K562 (cell line): ENCODE results near the gene AGAP3. TPM values are rescaled to one million over a fixed set of nuclear protein-coding genes. Genes with fewer than 3 reads are reported as not detected.

Source experiments
- EGR1 ChIP-seq: fragments of 450-650 bp; conservative IDR thresholded peaks from 2 replicates; pipeline ENCODE4 v1.6.1; 2017; ENCODE audit warnings: mild to moderate bottlenecking
- KAT8 ChIP-seq: fragments of 450-650 bp; IDR thresholded peaks from 2 replicates; pipeline ENCODE4 v1.6.1; 2016; ENCODE audit warnings: low read depth, mild to moderate bottlenecking
- MTF1 ChIP-seq: fragments of 250-450 bp; sonication (Bioruptor Pico); IDR thresholded peaks from 2 replicates; pipeline ENCODE4 v1.9.0; 2021; ENCODE audit warnings: moderate library complexity, mild to moderate bottlenecking, inconsistent platforms, borderline replicate concordance
- PHTF2 ChIP-seq: fragments of 250-450 bp; sonication (Bioruptor Pico); IDR thresholded peaks from 2 replicates; pipeline ENCODE4 v1.5.0; 2021; ENCODE audit warnings: mild to moderate bottlenecking
- POLR2G ChIP-seq: fragments of 200-400 bp; formaldehyde crosslinking; IDR thresholded peaks from 2 replicates; pipeline ENCODE4 v1.6.1; 2017; ENCODE audit warnings: low read depth, mild to moderate bottlenecking, antibody characterized with exemption, low read length, moderate library complexity
- RBM15 ChIP-seq: fragments of 200-400 bp; formaldehyde crosslinking; IDR thresholded peaks from 2 replicates; pipeline ENCODE4 v1.6.1; 2018; ENCODE audit warnings: mild to moderate bottlenecking, low read length, moderate library complexity; ENCODE audit not compliant: insufficient read depth
- TARDBP ChIP-seq: fragments of 450-650 bp; IDR thresholded peaks from 2 replicates; pipeline ENCODE4 v1.6.1; 2016
- TCF3 ChIP-seq: sonication (generic); formaldehyde crosslinking; IDR thresholded peaks from 2 replicates; pipeline ENCODE4 v1.4.0; 2020; ENCODE audit warnings: mild to moderate bottlenecking, missing genetic modification reagents
- ZKSCAN8 ChIP-seq: fragments of 200-800 bp; sonication (Bioruptor generic); IDR thresholded peaks from 2 replicates; pipeline ENCODE4 v1.6.1; 2016; ENCODE audit warnings: missing genetic modification characterization, missing compliant biosample characterization
- ZNF668 ChIP-seq: fragments of 250-450 bp; sonication (Bioruptor Pico); IDR thresholded peaks from 2 replicates; pipeline ENCODE4 v1.8.0; 2022; ENCODE audit warnings: mild to moderate bottlenecking, inconsistent platforms
- polyA plus RNA-seq, 8 experiments: library from polyadenylated mRNA; depleted of rRNA in 4 of 8; stranded (reverse) in 5 of 8; unstranded in 3 of 8; fragments of >200 nt; fragmentation: Nextera tagmentation in 2 of 8; fragmentation: Illumina TruSeq in 1 of 8; extraction: Ambion mirVana in 2 of 8; extraction: Trizol in 1 of 8; gene quantifications; 2 replicates each; pipeline versions ENCODE4 v1.2.1 to v1.2.3, GENCODE V29; 2011 to 2014; ENCODE audit warnings: inconsistent platforms in 1 of 8, missing spikeins in 1 of 8
- total RNA-seq, 7 experiments: library from RNA; depleted of rRNA in 6 of 7; stranded (reverse); fragments of >200 nt in 6 of 7; fragmentation: Illumina TruSeq in 2 of 7; extraction: Trizol in 2 of 7; gene quantifications; 2 replicates each; pipeline versions ENCODE4 v1.2.1 to v1.2.3, GENCODE V29; 2011 to 2021; ENCODE audit warnings: low replicate concordance in 1 of 7
- TF ChIP-seq, protein P1 (sequence below): fragments of 250-450 bp; sonication (Bioruptor Pico); IDR thresholded peaks from 2 replicates; pipeline ENCODE4 v1.5.0; 2021; ENCODE audit warnings: mild to moderate bottlenecking, borderline replicate concordance
- TF ChIP-seq, protein P2 (sequence below): fragments of 450-650 bp; conservative IDR thresholded peaks from 2 replicates; pipeline ENCODE4 v1.6.1; 2016; ENCODE audit warnings: missing genetic modification characterization, low read depth, mild to moderate bottlenecking, missing compliant biosample characterization, moderate library complexity

The AGAP3 gene
- total and polyA plus RNA-seq, 9 of the 15 experiments (the other 6 are each of a cell fraction or from before 2014, with no cell fraction given): 3.4 to 208 (median 62.2) TPM

- TF ChIP-seq, protein P1, sequence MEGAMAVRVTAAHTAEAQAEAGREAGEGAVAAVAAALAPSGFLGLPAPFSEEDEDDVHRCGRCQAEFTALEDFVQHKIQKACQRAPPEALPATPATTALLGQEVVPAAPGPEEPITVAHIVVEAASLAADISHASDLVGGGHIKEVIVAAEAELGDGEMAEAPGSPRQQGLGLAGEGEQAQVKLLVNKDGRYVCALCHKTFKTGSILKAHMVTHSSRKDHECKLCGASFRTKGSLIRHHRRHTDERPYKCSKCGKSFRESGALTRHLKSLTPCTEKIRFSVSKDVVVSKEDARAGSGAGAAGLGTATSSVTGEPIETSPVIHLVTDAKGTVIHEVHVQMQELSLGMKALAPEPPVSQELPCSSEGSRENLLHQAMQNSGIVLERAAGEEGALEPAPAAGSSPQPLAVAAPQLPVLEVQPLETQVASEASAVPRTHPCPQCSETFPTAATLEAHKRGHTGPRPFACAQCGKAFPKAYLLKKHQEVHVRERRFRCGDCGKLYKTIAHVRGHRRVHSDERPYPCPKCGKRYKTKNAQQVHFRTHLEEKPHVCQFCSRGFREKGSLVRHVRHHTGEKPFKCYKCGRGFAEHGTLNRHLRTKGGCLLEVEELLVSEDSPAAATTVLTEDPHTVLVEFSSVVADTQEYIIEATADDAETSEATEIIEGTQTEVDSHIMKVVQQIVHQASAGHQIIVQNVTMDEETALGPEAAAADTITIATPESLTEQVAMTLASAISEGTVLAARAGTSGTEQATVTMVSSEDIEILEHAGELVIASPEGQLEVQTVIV: no peak
- TF ChIP-seq PHTF2 (no peak), ZNF668 (CRISPR knock-in tag) (no peak), TCF3 (CRISPR knock-in tag) (no peak), MTF1 (CRISPR knock-in tag) (0 out of 2 replicates have a peak, but pooled peaks have one; percentile 26), POLR2G (peak; percentile 63), ZKSCAN8 (CRISPR knock-in tag) (no peak), EGR1 (peak; percentile 51; the same call in 1 of the 2 replicates), TARDBP (no peak), RBM15 (no peak), KAT8 (no peak)
- TF ChIP-seq, protein P2, sequence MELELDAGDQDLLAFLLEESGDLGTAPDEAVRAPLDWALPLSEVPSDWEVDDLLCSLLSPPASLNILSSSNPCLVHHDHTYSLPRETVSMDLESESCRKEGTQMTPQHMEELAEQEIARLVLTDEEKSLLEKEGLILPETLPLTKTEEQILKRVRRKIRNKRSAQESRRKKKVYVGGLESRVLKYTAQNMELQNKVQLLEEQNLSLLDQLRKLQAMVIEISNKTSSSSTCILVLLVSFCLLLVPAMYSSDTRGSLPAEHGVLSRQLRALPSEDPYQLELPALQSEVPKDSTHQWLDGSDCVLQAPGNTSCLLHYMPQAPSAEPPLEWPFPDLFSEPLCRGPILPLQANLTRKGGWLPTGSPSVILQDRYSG (tag): no peak
Measured at GRCh38 chr7:151123158-151123821, 37.0 kb downstream of the AGAP3 start (continued).
